ENCODE results near the gene PAX7. TPM values are rescaled to one million over a fixed set of nuclear protein-coding genes. Genes with fewer than 3 reads are reported as not detected.

PAX7 gene
- polyA plus RNA-seq, 1 donor from 2014 or later: not detected

- no peaks in the 10 kb centered on the region for H3K27me3 ChIP-seq (ENCODE audit: insufficient read depth, low read depth, low read length)
- H3K9me2 ChIP-seq (ENCODE audit: insufficient read depth, low read length): no peaks in the 10 kb centered on the region
- no peaks in the 10 kb centered on the region for H4K20me1 ChIP-seq (ENCODE audit: insufficient read depth)
- no peak overlapping the region for H3K4me3 ChIP-seq (ENCODE audit: low read length)
- H3F3A ChIP-seq (ENCODE audit: insufficient read depth, low read length, poor library complexity, severe bottlenecking): no peaks in the 10 kb centered on the region
- H2AFZ ChIP-seq (ENCODE audit: low read depth, low read length): no peak overlapping the region
- TF ChIP-seq REST (IDR thresholded peaks at IDR 0.05; ENCODE audit: borderline replicate concordance): no peak
- TF ChIP-seq CTCF (IDR thresholded peaks at IDR 0.05; ENCODE audit: poor library complexity, severe bottlenecking): no peak
- TF ChIP-seq RAD21 (conservative IDR thresholded peaks at IDR 0.05): no peak
- no peak for TF ChIP-seq EZH2 (IDR thresholded peaks at IDR 0.05; ENCODE audit: borderline replicate concordance, insufficient read depth, low read length, poor library complexity, severe bottlenecking)
- no peak for TF ChIP-seq SMC3 (conservative IDR thresholded peaks at IDR 0.05; ENCODE audit: poor library complexity)
- TF ChIP-seq POLR2AphosphoS5 (IDR thresholded peaks at IDR 0.05): no peak
- no peaks in the 10 kb centered on the region for H3K79me2 ChIP-seq (replicated peaks; ENCODE audit: insufficient read depth, low read length)
- H3K9ac ChIP-seq (ENCODE audit: low read length): no peak overlapping the region
- H3K36me3 ChIP-seq (ENCODE audit: insufficient read depth, low read length): no peaks in the 10 kb centered on the region
- no peak overlapping the region for H3K4me2 ChIP-seq (ENCODE audit: low read length)
- no peak overlapping the region for H3K27ac ChIP-seq (ENCODE audit: low read length)
- H3K9me3 ChIP-seq (ENCODE audit: low read length): no peaks in the 10 kb centered on the region
Measured at GRCh38 chr1:18607289-18607760, 23.3 kb upstream of the PAX7 start.

GRCh38 chr1:18608534-18608933, 22.1 kb upstream of the PAX7 start:
- H3K27me3 ChIP-seq (ENCODE audit: insufficient read depth, low read depth, low read length): no peaks in the 10 kb centered on the region
- no peak overlapping the region for H3K4me2 ChIP-seq (ENCODE audit: low read length)
- H3K4me3 ChIP-seq (ENCODE audit: low read length): no peak overlapping the region
- H3F3A ChIP-seq (ENCODE audit: insufficient read depth, low read length, poor library complexity, severe bottlenecking): no peaks in the 10 kb centered on the region
- H3K36me3 ChIP-seq (ENCODE audit: insufficient read depth, low read length): no peaks in the 10 kb centered on the region
- no peak for TF ChIP-seq EP300 (conservative IDR thresholded peaks at IDR 0.05; ENCODE audit: poor library complexity, severe bottlenecking)
- no peak for TF ChIP-seq CTCF (IDR thresholded peaks at IDR 0.05; ENCODE audit: poor library complexity, severe bottlenecking)
- TF ChIP-seq REST (IDR thresholded peaks at IDR 0.05; ENCODE audit: borderline replicate concordance): no peak
- TF ChIP-seq EZH2 (IDR thresholded peaks at IDR 0.05; ENCODE audit: borderline replicate concordance, insufficient read depth, low read length, poor library complexity, severe bottlenecking): no peak
- no peak for TF ChIP-seq SMC3 (conservative IDR thresholded peaks at IDR 0.05; ENCODE audit: poor library complexity)
- TF ChIP-seq MXI1 (conservative IDR thresholded peaks at IDR 0.05; ENCODE audit: poor library complexity, severe bottlenecking): no peak
- no peak for TF ChIP-seq TAF1 (IDR thresholded peaks at IDR 0.05; ENCODE audit: low read depth)
- no peak for TF ChIP-seq RAD21 (conservative IDR thresholded peaks at IDR 0.05)
- no peak for TF ChIP-seq POLR2AphosphoS5 (IDR thresholded peaks at IDR 0.05)
- no peak overlapping the region for H2AFZ ChIP-seq (ENCODE audit: low read depth, low read length)
- no peak overlapping the region for H3K27ac ChIP-seq (ENCODE audit: low read length)
- no peaks in the 10 kb centered on the region for H3K9me3 ChIP-seq (ENCODE audit: low read length)
- H3K9me2 ChIP-seq (ENCODE audit: insufficient read depth, low read length): no peaks in the 10 kb centered on the region
- no peak overlapping the region for H3K9ac ChIP-seq (ENCODE audit: low read length)
- H3K79me2 ChIP-seq (replicated peaks; ENCODE audit: insufficient read depth, low read length): no peaks in the 10 kb centered on the region
- H4K20me1 ChIP-seq (ENCODE audit: insufficient read depth): no peaks in the 10 kb centered on the region
